ENCODE measurements around the gene RAB14. TPM values are rescaled to one million over a fixed set of nuclear protein-coding genes. Genes with fewer than 3 reads are reported as not detected.
"Not testable (repeated sequence)": the region's sequence is repeated elsewhere in the genome, so short reads cannot be mapped to it uniquely, and the experiment has no call there.

RAB14 gene
- total RNA-seq, 1 donor from 2014 or later = 67.7 TPM

DNA sequence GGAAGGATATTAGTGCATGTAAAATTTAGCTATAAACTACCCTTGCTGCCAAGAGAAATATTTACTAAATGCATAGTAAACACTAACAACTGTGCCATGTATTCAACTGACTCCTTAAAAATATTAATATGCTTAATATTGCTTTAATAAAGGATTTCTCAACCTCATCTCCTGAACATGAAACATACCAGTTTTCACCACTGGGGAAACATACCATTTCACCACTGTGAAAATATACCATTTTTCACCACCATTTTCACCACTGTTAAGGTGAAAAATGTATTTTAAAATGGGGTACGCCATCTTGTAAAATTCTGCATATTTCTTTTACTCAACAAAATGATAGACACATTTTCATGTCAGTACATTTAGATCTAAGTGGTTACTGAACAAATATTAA, 4.5 kb downstream of the RAB14 start:
- intact Hi-C loops (cut with DNase I) = no loop called here
- no peak for ATAC-seq
- no peak for DNase-seq (ENCODE audit: low spot score)

DNA sequence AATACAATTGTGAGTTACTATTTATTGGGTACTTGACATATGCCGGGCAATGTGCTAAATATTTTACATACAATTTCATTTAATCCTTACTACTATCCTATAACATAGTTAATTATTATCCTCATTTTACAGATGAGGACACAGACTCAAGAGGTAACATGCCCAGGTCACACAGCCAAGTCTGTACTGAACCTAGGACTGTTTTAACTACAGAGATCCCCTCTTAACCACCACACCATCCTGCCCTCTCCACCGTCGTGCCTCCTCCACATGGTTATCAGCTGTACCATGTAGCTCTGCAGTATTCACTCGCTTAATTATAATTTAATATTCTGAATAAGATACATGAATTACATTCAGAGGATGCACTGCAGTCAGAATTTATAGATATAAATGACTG, 5.3 kb downstream of the RAB14 start:
- DNase-seq (ENCODE audit: low spot score) (no peak), ATAC-seq (no peak)
- intact Hi-C loops (cut with DNase I) = no loop called here

DNA sequence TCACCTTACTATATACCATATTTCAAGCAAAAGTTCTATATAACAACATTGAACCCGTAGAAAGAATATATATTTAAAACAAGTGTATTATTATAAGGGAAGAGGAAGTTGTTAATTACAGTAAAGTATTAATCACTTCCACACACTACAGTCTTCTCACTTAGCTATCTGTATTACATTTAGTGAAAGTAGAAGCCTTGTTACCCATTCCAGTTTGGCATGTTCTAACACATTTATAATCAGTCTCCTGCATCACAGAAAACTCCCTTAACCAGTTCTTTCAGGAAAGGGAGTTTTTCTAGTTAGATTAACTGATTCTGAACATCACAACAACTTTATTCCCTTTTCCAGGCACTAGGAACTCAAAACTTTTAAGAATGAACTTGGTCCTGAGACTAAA, 6.9 kb downstream of the RAB14 start:
- no peak for DNase-seq (ENCODE audit: low spot score)
- intact Hi-C loops (cut with DNase I) = no loop called here
- ATAC-seq = no peak

DNA sequence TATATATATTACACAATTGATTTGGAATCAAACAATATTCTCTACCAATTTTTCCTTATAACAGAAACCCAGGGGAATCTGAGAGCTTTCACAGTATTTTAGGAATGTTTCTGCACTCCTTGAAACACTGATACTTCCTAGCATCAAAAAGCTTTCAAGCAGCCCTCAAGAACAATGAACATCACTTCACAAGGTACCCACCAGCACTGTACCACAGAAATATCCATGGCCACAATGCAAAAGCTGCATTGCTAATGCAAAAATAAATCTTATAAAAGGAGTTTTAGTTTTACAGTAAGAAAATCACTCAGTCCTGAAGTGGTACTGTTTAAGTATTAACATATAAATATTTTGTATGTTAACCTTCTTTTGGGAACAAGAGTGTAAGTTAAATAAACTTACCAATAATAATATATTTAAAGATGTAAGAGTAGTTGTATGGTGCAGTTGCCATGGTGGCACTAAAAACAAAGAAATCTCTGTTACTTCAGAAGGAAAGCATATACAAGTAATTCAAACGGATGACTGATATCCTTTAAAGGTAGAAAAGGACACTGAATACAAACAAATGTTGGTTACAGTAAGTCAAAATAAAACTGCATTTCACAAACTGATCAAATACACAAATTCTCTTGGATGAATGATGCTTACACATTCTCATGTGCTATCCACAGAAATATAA, 8.6 kb downstream of the RAB14 start:
- intact Hi-C loops (cut with DNase I) = no loop called here
- DNase-seq (ENCODE audit: low spot score) (no peak), ATAC-seq (no peak)

DNA sequence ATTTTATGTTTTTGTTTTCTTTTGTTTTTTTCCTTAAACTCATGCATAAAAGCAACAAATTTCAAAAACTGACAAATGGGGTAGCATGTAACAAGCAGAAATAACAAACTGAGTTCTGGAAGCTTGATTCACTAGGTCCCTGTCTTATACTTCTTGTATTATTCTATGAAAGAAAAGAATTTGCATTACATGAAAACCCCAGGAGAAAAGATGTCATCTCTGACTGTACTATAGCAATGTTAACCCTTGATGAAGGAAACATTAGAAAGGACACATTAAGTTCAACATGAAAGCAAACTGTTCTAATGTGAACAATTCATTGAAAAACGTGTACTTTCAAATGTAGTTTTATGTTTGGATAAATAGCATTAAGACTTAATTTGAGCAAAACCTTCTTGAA, 9.2 kb downstream of the RAB14 start:
- no peak for DNase-seq (ENCODE audit: low spot score)
- intact Hi-C loops (cut with DNase I) = no loop called here
- no peak for ATAC-seq

DNA sequence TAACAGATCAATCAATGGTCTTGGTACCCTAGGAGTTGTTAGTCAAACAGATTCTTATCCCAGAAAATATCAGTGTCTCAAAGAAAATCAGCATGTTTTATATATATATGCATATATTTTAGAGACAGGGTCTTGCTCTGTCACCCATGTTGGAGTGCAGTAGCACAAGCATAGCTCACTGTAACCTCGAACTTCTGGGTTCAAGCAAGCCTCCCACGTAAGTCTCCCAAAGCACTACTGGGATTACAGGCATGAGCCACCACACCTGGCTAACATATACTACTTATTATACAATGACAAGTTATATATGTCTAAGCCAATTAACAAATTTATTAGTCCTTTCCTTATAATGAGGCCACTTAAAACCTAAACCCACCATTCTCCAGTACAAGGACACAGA, 10.4 kb downstream of the RAB14 start:
- DNase-seq (ENCODE audit: low spot score) (no peak), ATAC-seq (no peak)
- intact Hi-C loops (cut with DNase I) = no loop called here

DNA sequence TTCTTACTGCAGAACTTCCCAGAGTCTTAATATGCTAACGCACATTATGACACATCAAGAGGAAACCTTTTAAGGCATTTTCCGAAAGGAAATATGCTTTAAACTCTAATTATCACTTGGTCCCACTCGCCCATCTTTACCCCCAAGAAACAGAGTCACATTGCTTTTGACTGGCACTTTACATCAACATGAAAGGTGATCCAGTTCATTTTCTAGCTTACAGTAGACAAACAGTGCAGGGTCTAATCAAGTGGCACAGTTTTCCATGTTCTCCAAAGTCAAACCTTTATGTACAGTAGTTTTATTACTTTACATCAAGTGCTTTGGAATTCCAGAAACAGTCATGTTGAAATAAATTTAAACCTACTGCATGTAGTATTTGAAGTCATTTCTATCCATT, 12.0 kb downstream of the RAB14 start:
- DNase-seq (ENCODE audit: low spot score) (no peak), ATAC-seq (no peak)
- intact Hi-C loops (cut with DNase I) = no loop called here

DNA sequence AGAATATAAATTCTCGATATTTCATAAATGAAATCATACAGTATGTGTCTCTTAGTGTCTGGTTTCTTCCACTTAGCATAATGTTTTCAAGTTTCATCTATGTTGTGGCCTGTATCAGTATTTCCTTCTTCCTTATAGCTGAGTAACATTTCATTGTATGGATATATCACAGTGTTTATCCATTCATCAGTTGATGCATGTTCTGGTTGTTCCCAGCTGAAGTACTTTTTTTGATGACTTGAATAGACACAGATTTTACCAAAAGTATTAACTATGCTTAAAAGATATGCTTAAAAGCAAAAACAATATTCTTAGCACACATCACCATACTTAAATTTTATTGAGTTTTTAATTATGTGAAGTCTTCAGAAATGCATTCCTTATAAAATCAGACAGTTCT, 12.7 kb downstream of the RAB14 start:
- ATAC-seq (no peak), DNase-seq (ENCODE audit: low spot score) (no peak)
- intact Hi-C loops (cut with DNase I) = no loop called here

DNA sequence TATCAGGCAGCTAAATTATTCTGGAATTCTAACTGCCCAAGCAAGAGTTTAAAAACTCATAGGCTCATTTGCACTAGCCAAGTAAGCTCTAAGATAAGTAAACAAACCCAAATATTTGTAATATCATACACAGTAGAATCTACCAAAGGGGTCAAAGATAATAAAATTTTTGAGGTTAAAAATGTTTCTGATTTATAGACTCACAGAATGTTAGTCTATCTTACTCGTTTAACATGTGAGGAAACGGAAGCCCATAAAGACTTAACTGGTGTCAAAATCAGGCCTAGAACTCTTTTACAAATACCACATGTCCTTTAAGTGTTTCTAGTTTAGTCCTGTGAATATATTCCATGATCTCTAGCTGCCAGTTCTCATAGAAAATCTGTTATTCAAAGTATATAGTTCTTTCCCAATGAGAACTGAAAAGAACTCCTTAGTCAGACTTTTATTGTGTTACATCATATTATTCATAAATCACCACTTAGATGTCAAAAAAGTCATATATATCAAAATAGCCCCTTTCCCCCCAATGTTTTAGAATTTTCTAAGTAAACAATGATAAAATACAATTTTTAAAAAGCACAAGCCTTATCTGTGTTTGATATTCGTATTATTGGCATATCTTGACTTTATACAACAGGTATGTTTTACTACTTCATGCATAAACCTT, 13.9 kb downstream of the RAB14 start:
- DNase-seq (ENCODE audit: low spot score) = no peak
- intact Hi-C loops (cut with DNase I) = no loop called here
- ATAC-seq = no peak

DNA sequence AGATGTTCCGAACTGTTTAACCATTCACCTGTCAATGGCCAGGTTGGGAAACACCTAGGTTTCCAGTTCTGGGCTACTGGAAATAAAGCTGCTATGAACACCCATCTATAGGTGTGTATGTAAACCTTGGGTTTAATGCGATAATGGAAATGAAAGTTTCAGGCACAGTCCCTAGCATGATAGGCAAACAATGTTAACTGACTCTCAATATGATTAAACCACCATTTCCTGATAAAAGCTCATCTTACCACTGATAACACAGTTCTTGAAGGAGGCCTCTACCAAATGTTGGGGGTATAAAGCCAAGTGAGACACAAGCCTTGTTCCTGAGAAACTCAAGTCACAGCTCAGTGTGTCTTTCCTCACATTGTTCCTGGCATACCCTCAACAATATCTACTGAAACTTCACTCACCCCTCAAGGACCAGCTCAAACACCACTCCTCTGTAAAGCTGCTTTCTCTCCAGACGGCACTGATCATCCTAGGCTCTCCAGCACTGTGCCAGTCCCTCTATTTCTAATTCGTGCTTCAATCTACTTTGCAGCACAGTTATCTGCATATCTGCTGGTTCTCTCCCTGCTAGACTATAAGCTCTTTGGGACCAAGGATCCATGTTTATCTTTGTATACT, 15.8 kb downstream of the RAB14 start:
- ATAC-seq (no peak), DNase-seq (ENCODE audit: low spot score) (no peak)
- intact Hi-C loops (cut with DNase I) = no loop called here

DNA sequence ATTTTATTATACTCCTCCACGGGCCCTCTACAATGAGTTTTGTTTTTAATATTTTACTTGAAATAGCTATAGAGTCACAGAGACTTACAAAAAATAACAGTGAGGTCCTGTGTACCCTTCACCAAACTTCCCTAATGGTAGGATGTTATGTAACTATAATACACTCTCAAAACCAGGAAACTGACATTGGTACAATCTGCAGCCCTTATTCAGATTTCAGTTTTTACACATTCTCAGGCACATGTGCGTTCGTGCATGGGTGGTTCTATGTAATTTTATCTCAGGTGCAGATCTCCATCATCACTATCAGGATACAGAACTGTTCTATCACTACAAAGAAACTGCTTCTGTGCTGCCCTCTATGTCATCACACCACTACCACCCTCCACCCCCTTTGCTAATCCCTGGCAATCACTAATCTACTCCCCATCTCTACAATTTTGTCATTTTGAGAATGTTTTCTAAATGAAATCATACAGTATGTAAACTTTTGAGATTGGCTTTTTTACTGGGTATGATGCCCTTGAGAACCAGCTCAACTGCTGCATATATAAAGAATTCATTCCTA, 16.4 kb downstream of the RAB14 start:
- intact Hi-C loops (cut with DNase I) = no loop called here
- DNase-seq (ENCODE audit: low spot score) (no peak), ATAC-seq (no peak)

DNA sequence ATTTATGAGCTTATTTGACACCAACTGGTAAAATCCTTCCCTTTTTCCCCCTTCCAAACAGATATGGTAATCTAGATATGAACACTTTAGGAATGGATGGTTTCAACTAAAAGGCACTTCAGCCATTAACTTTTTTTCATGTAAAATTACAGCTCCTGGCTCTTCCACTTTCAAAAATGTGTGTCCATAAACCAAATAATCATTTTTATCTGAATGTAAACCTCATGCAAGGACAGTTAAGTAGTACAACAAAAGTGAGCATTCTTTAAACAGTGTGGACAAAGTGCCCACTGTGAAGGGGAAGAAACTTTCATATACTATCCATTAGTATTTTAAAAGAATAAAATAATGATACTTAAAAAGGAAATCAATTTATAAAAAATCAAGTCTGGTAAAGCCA, 17.2 kb downstream of the RAB14 start:
- intact Hi-C loops (cut with DNase I) = no loop called here
- DNase-seq (ENCODE audit: low spot score) (no peak), ATAC-seq (no peak)

DNA sequence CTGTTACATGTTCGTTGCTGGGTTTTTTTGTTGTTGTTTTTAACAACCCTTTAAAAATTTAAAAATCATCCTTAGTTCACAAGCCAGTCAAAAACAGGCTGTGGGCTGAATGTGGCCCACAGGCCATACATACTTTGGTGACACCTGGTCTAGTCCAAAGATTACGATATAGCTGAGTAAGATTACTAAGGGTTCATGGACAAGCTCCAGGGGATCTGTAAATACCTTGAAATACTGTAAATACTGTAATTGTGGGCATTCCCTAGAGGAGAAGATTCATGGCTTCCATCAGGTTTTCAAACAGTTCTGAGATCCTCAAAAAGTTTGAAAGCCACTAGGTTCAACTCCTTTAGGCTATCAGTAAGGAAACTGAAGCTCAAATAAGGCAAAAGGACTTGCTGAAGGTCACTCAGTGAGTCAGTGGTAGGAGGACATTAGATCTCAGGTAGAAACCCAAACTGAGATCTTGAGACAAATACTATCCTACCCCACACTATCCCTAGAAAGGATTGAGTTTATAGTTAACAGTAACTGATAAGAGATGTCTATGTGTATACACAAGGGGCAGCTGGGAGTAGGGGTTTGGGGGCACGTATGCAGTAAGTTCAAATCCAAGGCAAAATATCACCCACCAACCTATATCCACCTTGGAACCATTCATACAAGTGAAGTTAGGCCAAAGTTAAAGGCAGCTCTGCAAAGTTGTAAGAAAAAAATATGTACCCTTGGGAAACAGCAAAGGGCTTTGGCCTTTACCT, 17.8 kb downstream of the RAB14 start:
- DNase-seq (ENCODE audit: low spot score) (no peak), ATAC-seq (no peak)
- intact Hi-C loops (cut with DNase I) = no loop called here

DNA sequence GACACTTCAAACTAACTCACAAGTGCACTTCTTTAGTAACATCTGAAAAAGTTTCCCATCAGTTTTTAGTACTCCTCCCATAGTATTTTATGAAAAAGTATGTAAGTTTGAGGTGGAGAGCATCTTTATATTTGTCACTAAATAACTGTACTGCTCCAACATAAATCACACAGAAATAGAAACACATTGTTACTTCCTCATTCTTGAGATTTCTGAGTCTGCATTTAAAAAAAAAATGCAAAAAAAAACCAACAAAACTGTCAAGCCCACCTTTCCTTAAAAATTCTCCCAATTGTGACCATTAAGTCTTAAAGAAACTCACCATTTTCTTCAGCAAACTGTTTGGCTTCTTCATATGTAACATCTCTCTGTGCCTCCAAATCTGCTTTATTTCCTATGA, 18.7 kb downstream of the RAB14 start:
- no peak for ATAC-seq
- intact Hi-C loops (cut with DNase I) = no loop called here
- no peak for DNase-seq (ENCODE audit: low spot score)

DNA sequence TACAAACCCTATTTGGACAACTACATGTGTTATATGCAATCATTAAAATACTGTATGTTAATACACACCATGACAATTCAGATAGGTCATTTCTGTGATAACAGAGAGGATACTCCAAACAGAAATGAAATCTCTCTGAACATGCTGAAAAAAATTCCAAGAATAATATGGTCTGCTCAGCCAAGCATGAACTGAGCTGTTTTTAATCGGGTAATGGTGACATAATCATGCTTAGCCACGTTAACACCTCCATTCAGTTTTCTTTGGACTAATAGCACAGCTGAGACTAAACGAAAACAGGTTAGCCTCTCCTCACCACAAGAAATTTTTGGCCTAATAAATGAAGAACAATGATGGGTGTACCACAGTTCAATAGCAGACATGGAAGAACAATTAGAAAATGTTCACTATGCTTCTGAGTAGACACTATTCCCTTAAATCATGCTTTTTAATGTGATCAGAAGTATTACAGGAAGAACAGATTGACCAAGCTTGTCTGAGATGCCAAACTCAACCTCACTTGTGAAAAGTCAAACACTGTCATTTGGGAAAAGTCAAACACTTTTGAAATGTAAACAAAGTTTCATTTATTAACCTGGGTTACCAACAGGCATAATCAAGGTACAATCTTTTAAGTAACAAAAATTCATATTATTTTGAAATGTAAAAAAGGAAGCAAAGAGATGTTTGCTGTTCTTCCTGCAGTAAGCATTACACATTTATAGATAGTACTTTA, 19.4 kb downstream of the RAB14 start:
- ATAC-seq (no peak), DNase-seq (ENCODE audit: low spot score) (no peak)
- intact Hi-C loops (cut with DNase I) = no loop called here

DNA sequence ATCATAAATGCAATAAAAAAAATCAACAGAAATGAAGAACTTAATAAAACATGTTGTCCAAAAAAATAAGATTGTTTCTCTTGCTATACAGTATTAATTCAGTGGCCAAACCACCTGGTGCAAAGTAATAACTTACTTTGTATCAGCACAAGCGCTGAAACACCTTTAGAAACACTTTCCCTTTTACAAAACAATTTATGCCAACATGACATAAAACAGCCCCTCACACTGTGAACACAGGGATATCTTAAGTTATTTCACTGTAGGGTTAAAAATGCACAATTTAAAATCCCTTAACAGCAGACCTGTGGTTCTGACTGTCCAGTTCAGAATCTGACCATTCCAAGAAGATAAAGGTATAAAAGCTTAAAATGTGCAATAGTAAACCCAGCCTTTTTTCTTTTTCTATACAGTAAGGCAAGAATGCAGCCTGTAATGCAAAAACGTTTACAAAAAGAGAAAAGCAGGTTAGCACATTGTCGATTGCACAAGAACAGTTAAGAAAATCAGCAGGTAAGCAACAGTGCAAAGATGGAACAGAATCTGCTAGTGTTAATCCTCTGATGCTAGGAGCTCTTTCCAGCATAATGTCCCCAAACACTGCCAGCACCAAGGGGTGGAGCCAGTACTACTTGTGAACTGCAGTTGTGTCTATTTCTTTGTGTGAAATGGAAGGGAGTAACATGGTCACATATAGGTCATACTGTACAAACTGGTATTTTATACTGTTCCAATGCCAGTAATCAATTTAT, 21.6 kb downstream of the RAB14 start:
- no peak for ATAC-seq
- no peak for DNase-seq (ENCODE audit: low spot score)
- intact Hi-C loops (cut with DNase I) = no loop called here

DNA sequence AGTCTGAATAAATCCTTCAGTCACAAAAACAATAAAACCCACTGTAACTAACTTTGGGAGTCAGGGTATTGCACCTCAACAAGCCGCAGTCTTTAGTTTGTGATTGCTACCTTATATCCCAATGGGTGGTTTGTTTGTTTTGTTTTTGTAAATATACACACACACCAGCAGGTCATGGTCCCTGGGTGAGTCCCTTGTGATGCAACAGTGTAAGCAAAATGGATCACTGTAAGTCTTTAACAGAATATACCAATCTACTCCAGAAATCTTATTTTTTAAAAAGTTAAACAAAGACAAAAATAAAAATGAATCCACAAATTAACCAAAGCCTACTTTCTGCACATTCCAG, 22.3 kb downstream of the RAB14 start:
- DNase-seq (ENCODE audit: low spot score); intact Hi-C loops (cut with DNase I); ATAC-seq: not testable (repeated sequence)

DNA sequence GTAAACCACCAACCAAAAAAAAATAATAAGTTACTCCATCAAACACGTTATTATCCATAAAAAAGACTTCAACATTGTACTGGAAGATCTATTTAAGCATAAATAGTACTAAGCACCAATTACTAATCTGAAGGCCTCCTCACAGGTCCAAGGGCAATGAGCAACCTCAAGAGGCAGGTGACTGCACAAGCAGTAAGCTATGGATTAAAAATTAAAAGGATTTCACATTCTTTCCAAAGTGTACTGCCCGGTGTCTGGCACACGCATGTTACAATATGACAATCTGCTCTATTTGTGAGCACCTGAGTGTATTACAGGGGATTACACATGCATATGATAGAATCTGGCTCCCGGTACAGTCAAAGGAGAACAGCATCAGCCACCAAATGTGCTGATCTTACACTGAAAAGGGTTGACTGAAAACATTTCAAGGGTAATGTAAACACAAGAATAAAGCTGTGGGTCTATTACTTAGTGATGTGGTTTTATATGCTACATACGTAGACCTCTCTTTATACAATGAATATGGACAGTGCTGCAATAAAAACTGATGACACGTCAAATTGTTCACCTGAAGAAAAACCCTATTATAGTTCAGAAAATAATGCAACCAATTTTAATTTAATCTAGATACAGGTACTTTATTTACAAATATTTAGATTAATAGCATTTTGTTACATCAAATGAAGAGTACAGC, 22.8 kb downstream of the RAB14 start:
- DNase-seq (ENCODE audit: low spot score) = no peak
- ATAC-seq = no peak
- intact Hi-C loops (cut with DNase I) = no loop called here
